ENCODE measurements around the gene PDHX. TPM values are rescaled to one million over a fixed set of nuclear protein-coding genes. Genes with fewer than 3 reads are reported as not detected.

Gene PDHX
- polyA plus RNA-seq, 1 donor (not counting 4 experiments of a cell fraction or from before 2014, with no cell fraction given) = 28.5 TPM

DNA sequence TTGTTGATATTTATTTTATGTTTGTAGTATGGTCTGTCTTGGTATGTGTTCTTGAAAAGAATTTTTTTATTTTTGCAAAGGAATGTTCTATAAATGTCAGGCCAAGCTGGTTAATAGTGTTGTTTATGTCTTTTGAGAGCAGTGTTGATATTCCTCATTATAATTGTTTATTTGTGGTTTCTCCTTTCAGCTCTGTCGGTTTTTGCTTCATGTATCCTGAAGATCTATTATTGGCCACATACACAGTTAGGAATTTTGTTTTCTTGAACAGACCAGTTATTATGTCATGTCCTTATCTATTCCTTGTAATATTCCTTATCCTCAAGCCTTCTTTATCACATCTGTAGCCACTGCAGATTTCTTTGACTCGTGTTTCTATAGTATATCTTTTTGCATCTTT lies 56.5 kb downstream of the PDHX start:
- no peak overlapping the region for H3K4me3 ChIP-seq (ENCODE audit: control insufficient read depth in 2 of 3, extremely low read depth in 1 of 3, insufficient read depth in 2 of 3, low read depth in 1 of 3, low read length in 3 of 3)
- no peak overlapping the region for H3K4me2 ChIP-seq (ENCODE audit: control insufficient read depth, extremely low read depth, insufficient read depth, low read depth, low read length)
- H3K9me3 ChIP-seq (ENCODE audit: control insufficient read depth, low read depth, low read length) = no peaks in the 10 kb centered on the region
- no peak overlapping the region for H3K9ac ChIP-seq (ENCODE audit: control insufficient read depth, extremely low read depth, insufficient read depth, low read length)
- TF ChIP-seq EZH2 (IDR thresholded peaks at IDR 0.05; ENCODE audit: low read length) = no peak
- TF ChIP-seq, protein P1, sequence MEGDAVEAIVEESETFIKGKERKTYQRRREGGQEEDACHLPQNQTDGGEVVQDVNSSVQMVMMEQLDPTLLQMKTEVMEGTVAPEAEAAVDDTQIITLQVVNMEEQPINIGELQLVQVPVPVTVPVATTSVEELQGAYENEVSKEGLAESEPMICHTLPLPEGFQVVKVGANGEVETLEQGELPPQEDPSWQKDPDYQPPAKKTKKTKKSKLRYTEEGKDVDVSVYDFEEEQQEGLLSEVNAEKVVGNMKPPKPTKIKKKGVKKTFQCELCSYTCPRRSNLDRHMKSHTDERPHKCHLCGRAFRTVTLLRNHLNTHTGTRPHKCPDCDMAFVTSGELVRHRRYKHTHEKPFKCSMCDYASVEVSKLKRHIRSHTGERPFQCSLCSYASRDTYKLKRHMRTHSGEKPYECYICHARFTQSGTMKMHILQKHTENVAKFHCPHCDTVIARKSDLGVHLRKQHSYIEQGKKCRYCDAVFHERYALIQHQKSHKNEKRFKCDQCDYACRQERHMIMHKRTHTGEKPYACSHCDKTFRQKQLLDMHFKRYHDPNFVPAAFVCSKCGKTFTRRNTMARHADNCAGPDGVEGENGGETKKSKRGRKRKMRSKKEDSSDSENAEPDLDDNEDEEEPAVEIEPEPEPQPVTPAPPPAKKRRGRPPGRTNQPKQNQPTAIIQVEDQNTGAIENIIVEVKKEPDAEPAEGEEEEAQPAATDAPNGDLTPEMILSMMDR (optimal IDR thresholded peaks at IDR 0.05 in 1 of 3, IDR thresholded peaks at IDR 0.05 in 1 of 3, conservative IDR thresholded peaks at IDR 0.05 in 1 of 3; ENCODE audit: extremely low read depth in 1 of 3, insufficient read depth in 2 of 3, low read length in 3 of 3) = no peak
- peaks cover 1 to 2% of the 10 kb centered on the region in 2 experiments for H3K36me3 ChIP-seq (ENCODE audit: control insufficient read depth in 2 of 2, extremely low read depth in 1 of 2, insufficient read depth in 2 of 2, low read length in 2 of 2)
- H3K9me1 ChIP-seq (ENCODE audit: control insufficient read depth, extremely low read depth, insufficient read depth, low read length) = no peaks in the 10 kb centered on the region
- no peak overlapping the region for H2AFZ ChIP-seq (ENCODE audit: control insufficient read depth, low read length)
- DNase-seq (ENCODE audit: low read depth, low spot score) = no peak
- H3K27me3 ChIP-seq (ENCODE audit: control insufficient read depth, extremely low read depth, insufficient read depth, low read length) = no peaks in the 10 kb centered on the region
- no peaks in the 10 kb centered on the region for H4K20me1 ChIP-seq (ENCODE audit: control insufficient read depth, extremely low read depth, insufficient read depth, low read length)
- H3K79me2 ChIP-seq (ENCODE audit: control insufficient read depth, insufficient read depth, low read length) = peaks cover 3% of the 10 kb centered on the region
- dilution Hi-C loops (cut with MboI; ENCODE audit: extremely low pct_ligation_motif_present, low sequenced_read_pairs) = no loop called here
- peaks cover 20% of the 10 kb centered on the region for H3K4me1 ChIP-seq (ENCODE audit: control insufficient read depth, extremely low read depth, insufficient read depth, low read length)
- FAIRE-seq = no peak
- no peak overlapping the region for H3K27ac ChIP-seq (ENCODE audit: control insufficient read depth, insufficient read depth, low read length)

DNA sequence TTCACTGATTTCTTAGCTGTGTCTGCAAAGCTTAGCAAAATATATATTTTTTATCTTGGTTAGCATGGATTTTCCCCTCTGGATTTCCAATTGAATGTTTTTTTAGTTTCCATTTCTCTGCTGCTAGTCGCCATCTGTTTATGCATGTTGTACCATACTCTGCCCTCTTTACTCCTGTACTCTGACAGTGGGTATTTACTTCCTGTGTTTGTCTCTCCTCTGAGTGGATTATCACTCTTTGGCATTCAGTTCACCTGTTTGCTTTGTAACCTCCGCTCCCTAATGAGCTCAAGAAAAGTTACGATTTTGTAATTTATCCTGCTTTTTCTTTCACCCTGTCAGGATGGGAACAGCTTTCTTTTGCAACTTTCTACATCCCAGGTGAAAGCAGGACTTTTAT lies 59.1 kb downstream of the PDHX start:
- H3K36me3 ChIP-seq (ENCODE audit: control insufficient read depth in 2 of 2, extremely low read depth in 1 of 2, insufficient read depth in 2 of 2, low read length in 2 of 2) = peaks cover 0 to under 1% of the 10 kb centered on the region in 2 experiments
- dilution Hi-C loops (cut with MboI; ENCODE audit: extremely low pct_ligation_motif_present, low sequenced_read_pairs) = no loop called here
- no peak overlapping the region for H3K9ac ChIP-seq (ENCODE audit: control insufficient read depth, extremely low read depth, insufficient read depth, low read length)
- H3K9me3 ChIP-seq (ENCODE audit: control insufficient read depth, low read depth, low read length) = no peaks in the 10 kb centered on the region
- DNase-seq (ENCODE audit: low read depth, low spot score) = no peak
- no peak for TF ChIP-seq EZH2 (IDR thresholded peaks at IDR 0.05; ENCODE audit: low read length)
- TF ChIP-seq, protein P1 (optimal IDR thresholded peaks at IDR 0.05 in 1 of 3, IDR thresholded peaks at IDR 0.05 in 1 of 3, conservative IDR thresholded peaks at IDR 0.05 in 1 of 3; ENCODE audit: extremely low read depth in 1 of 3, insufficient read depth in 2 of 3, low read length in 3 of 3) = no peak
- no peak overlapping the region for H2AFZ ChIP-seq (ENCODE audit: control insufficient read depth, low read length)
- no peak overlapping the region for H3K4me3 ChIP-seq (ENCODE audit: control insufficient read depth in 2 of 3, extremely low read depth in 1 of 3, insufficient read depth in 2 of 3, low read depth in 1 of 3, low read length in 3 of 3)
- no peak overlapping the region for H3K4me2 ChIP-seq (ENCODE audit: control insufficient read depth, extremely low read depth, insufficient read depth, low read depth, low read length)
- no peaks in the 10 kb centered on the region for H3K27me3 ChIP-seq (ENCODE audit: control insufficient read depth, extremely low read depth, insufficient read depth, low read length)
- H3K4me1 ChIP-seq (ENCODE audit: control insufficient read depth, extremely low read depth, insufficient read depth, low read length) = peaks cover 35% of the 10 kb centered on the region
- no peaks in the 10 kb centered on the region for H3K9me1 ChIP-seq (ENCODE audit: control insufficient read depth, extremely low read depth, insufficient read depth, low read length)
- no peak overlapping the region for H3K27ac ChIP-seq (ENCODE audit: control insufficient read depth, insufficient read depth, low read length)
- no peaks in the 10 kb centered on the region for H4K20me1 ChIP-seq (ENCODE audit: control insufficient read depth, extremely low read depth, insufficient read depth, low read length)
- H3K79me2 ChIP-seq (ENCODE audit: control insufficient read depth, insufficient read depth, low read length) = peaks cover 3% of the 10 kb centered on the region
- FAIRE-seq = no peak

All from keratinocyte (primary cell).